ENCODE data around the gene NR4A1.

DNA sequence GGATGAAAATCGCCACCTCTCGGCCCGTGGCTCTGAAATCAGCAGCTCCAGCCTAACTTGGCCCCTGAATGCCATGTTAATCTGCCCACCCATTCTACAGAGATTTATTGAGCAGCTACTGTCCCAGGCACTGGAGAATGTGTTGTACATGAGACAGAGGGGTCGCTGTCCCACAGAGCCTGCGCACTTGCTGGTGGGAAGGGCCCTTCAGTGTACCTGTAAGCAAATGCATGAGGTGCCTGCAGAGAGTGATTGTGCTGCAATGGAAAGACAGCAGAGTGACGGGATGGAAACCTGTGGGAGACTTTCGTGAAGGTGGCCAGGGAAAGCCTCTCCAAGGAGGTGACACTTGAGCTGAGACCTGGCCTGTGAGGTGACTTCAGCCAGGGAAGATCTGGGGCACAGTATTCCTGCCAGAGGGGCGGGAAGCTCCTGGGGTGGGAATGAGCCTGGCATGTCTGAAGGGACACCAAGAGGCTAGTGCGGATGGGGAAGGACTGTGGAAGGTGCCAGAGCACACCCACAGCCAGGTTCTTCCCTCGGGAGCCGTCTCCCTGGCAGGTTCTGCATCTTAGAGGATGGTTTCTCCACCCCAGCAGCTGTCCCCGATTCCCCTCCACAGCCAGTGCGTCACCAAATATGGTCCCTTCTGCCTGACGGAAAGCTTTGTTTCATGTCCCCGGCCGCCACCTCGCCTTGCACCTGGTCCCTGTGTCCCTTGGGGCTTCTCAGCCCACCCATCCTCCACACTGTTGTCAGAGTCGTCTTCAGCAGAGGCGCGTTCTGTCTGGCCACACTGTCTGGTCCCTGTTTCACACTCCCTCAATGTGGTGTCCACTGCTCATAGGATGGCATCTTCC is 36.9 kb downstream of the NR4A1 start:
- TF ChIP-seq, protein P1, sequence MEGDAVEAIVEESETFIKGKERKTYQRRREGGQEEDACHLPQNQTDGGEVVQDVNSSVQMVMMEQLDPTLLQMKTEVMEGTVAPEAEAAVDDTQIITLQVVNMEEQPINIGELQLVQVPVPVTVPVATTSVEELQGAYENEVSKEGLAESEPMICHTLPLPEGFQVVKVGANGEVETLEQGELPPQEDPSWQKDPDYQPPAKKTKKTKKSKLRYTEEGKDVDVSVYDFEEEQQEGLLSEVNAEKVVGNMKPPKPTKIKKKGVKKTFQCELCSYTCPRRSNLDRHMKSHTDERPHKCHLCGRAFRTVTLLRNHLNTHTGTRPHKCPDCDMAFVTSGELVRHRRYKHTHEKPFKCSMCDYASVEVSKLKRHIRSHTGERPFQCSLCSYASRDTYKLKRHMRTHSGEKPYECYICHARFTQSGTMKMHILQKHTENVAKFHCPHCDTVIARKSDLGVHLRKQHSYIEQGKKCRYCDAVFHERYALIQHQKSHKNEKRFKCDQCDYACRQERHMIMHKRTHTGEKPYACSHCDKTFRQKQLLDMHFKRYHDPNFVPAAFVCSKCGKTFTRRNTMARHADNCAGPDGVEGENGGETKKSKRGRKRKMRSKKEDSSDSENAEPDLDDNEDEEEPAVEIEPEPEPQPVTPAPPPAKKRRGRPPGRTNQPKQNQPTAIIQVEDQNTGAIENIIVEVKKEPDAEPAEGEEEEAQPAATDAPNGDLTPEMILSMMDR (IDR thresholded peaks at IDR 0.05), result no peak
- TF ChIP-seq POLR2A (IDR thresholded peaks at IDR 0.05), result no peak
